GM18517 (cell line): ENCODE data around the gene LITAF.
"Not testable (repeated sequence)": the region's sequence is repeated elsewhere in the genome, so short reads cannot be mapped to it uniquely, and the experiment has no call there.

Source experiments
- ATAC-seq: cut with Tn5 transposase; IDR thresholded peaks from one replicate; pipeline ENCODE4 v1.9.1; 2021; ENCODE audit warnings: mild to moderate bottlenecking, moderate library complexity; ENCODE audit not compliant: unreplicated experiment

Gene LITAF

DNA sequence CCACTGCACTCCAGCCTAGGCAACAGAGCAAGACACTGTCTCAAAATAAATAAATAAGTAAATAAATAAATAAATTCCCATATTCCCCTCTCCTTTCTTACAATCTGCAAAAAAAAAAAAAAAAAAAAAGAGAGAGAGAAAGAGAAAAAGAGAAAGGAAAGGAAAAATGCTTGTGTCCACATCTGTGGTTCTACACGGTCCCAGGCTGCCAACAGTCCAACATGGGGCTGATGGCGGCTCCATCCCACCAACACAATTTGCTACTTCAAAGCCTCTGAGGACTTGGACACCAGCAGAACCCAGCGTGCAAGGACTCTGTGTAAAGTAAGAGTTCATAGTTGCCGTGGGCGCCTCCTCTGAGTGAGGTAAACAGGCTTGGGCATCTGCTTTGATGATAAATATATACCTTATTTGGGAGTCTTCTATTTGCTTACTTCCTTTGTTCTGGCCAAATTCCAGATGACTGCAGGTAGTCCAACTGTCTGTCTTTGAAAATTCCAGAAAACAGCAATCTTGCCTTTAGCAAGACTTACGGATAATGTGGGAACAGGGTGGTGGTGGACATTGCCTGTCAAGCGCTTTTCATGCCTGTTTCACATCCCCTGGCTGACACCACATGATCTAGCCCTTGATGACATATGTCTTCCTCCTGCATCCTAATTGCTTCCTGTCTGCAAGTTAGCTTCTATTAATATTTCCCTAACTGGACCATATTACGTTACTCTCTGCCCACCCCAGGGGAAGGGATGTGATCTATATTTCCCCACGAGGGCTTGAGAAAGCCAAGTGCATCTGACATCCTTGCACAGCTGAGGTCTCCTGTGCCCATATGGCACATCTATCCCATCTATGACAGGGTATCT lies 10.1 kb downstream of the LITAF start:
- ATAC-seq = peak; percentile 54

DNA sequence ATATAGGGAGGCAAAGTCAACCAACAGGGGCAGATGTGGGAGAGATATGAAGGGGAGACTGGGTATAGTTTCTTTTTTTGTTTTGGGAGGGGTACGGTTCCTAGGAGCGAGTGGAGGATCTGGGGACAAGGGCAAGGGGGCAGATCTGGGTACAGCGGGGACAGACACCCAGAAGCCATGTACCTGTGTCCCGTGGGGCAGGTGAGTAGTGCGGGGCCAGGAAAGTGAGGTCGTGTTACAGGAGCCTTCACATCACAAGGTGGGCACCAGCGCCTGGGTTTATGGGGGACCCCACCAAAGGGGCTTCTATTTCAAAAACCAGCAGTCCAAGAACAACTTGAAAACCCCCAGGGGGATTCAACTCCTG lies 11.5 kb downstream of the LITAF start:
- ATAC-seq = no peak

DNA sequence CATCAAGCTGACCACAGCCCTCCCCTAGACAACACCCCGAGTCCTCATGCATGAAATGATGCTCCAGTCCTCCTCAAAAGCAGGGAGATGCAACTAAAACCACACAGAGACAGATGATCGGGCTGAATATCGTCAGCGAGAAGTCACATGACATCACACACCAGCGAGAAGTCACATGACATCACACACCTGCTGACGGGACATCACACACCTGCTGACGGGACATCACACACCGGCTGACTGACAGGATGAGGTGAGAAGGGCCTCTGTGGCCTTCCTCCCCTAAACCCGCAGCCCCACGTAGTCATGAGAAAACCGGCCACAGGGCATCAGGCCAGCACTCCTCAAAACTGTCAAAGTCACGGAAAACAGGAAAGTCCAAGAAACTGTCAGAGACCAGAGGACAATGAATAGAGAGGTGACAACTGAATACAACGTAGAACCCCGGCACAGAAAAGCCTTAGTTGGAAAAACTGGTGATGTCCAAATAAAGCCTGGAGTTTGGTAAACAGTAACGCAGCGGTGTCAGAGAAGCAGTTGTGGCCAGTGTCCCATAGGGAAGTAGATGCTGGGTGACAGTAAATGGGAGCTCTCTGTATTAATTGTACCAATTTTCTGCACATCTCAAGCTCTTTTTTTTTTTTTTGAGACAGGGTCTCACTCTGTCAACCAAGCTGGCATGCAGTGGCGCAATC lies 14.3 kb downstream of the LITAF start:
- ATAC-seq = no peak

DNA sequence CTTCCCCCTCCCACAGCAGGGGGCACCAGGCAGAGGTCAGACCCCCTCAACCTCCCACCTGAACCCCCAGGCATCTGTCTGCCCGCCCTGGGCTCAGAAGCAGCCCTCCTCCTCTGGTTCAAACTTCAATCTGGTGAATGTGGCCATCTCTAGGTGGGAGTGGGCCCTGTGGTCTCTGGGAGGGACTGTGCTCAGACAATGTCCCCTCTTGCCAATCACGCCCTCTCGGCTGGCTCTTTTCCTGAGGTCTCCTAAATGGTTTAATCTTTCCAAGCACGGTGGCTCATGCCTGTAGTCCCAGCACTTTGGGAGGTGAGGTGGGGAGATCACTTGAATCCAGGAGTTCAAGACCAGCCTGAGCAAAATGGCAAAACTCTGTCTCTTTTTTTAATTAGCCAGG lies 15.2 kb downstream of the LITAF start:
- no peak for ATAC-seq

DNA sequence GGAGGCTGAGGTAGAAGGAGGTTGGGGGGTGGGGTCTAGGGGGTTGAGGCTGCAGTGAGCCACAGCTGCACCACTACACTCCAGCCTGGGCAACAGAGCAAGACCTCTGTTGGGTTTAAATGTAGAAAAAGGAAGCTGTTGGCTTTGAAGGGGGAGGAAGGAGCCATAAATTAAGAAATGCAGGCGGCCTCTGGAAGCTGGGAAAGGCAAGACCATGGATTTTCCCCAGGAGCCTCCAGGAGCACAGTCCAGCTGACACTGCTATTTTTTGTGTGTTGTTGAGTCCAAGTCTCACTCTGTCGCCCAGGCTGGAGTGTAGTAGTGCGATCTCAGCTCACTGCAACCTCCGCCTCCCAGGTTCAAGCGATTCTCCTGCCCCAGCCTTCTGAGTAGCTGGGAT lies 15.9 kb downstream of the LITAF start:
- no peak for ATAC-seq

DNA sequence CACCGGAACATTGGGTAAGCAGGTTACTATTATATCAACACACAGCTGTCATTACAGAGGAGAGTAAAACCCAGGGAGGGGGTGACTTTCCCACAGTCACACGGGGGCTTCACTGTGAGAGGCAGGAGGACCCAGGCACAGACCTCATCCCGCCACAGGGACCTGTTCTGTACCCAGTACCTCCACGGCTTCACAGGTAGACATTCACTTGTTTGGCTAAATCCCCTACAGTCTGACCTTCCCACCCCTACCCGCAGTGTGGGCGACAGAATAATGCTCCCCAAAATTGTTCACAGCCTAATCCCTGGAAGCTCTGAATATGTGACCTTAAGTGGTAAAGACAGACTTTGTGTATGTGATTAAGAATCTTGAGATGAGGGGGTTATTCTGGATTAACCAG lies 16.5 kb downstream of the LITAF start:
- no peak for ATAC-seq

DNA sequence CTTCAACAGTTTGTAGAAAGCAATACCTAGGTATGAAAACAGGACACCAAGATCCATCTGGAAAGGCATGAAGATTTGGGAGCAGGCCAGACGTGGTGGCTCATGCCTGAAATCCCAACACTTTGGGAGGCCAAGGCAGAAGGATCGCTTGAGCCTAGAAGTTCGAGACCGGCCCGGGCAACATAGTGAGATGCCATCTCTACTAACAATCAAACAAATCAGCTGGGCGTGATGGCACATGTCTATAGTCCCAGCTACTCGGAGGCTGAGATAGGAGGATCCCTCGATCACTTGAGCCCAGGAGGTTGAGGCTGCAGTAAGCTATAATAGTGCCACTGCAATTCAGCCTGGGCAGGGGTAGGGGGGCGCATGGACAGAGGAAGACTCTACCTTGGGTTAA lies 20.3 kb downstream of the LITAF start:
- ATAC-seq = no peak

DNA sequence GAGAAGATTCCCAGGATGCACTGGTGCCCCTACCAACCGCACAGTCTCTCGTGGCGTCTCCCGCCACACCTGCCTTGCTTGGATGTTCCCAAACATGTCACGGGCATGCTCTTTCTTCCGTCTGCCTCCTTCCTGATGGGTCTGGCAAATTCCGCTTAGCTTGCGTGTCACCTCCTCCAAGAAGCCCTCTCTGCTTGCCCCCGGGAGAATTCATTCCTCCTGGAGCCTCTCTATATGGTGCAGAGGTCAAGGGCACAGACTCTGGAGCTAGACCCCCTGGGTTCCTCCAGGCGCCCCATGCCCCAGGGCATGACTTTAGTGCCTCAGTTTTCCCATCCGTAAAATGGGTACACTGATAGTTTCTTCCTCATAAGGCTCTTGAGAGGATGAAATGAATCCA lies 21.1 kb downstream of the LITAF start:
- no peak for ATAC-seq

DNA sequence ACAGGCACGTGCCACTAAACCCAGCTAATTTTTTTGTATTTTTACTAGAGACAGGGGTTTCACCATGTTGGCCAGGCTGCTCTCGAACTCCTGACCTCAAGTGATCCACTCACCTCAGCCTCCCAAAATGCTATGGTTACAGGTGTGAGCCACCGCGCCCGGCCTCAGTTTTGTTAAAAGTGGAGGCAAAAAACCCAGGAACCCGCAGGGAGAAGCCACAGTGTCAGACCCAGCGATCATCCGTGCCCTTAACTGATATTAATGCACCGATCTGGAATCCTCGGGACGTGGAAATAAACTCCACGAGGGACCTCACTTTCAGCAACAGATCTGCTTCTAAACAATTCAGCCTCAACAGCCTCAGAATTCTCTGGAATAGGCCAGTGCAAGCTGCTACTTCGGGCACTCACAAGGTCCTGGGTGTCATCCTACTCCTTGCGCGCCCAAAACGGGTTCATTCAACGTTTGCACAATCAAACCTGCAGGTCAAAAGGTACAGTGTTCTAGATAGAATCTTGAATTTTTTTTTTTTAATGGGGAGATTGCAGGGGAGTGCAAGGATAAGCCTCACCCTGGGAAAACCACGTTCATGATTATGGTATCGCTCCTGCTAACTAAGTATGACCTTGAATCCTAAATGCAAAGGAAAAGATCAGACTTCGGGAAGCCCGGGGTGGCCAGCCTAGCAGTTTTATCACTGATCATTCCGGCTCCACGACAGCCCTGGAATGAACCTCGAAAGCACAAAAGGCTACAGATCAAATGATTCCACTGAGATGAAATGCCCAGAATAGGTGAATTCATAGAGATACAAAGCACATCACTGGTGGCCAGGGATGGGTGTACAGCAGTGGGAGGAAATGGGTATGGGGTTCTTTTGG lies 22.4 kb downstream of the LITAF start:
- no peak for ATAC-seq

DNA sequence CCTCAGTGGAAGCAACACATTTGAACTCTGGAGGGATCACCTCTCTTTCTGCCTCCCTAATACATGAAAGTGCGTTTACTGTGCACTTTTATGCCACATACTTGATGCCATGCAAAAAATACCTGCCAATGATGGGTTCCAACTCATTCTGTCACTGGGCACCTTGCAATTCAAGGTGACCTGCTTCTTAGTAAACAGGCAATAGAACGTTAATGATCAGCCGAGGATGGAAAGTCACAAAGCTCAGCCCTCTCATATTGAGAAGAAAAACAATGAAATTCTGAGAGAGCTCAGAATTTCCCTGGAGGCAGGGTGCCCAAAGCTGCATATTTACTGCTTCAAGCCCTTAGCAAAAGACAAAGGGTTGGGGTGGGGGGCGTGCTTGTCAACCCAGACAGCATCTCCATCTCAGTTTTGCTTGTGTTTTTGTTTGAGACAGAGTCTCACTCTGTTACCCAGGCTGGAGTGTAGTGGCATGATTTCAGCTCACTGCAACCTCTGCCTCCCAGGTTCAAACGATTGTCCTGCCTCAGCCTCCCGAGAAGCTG lies 23.2 kb downstream of the LITAF start:
- ATAC-seq = no peak

DNA sequence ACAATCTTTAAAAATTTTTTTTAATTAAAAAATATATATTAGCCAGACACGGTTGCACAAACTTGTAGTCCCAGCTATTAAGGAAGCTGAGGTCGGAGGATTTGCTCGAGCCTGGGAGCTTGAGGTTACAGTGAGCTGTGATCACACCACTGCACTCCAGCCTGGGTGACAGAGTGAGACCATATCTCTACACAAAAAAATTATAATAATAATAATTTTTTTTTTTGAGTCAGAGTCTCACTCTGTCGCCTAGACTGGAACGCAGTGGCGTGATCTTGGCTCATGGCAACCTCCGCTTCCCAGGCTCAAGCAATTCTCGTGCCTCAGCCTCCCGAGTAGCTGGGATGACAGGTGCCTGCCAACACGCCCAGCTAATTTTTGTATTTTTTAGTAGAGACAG lies 23.8 kb downstream of the LITAF start:
- no peak for ATAC-seq

DNA sequence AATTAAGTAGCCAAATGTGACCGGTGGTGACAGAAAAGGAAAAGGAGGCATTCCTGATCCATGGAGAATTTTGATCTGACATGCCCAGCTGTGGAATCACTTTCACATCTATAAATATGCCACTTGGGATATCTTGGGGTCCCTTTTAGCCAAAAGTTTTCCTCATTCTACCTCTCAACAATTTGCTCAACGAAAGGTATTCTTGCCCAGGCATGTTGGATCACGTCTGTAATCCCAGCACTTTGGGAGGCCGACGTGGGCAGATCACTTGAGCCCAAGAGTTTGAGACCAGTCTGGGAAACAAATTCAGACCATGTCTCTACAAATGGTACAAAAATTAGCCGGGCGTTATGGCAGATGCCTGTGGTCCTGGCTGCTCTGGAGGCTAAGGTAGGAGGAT lies 24.3 kb downstream of the LITAF start:
- ATAC-seq = no peak

DNA sequence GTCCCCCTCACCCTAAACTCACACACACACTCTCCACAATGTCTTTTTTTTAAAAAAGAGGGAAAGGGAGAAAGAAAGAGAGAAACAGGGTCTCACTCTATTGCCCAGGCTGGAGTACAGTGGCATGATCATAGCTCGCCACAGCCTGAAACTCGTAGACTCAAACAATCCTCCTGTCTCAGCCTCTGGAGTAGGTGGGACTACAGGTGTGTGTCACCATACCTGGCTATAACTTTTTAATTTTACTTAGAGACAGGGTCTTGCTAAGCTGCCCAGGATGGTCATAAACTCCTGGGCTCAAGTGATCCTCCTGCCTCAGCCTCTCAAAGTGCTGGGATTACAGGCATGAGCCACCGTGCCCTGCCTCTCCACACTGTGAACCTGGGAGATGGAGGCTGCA lies 24.9 kb downstream of the LITAF start:
- ATAC-seq = no peak

DNA sequence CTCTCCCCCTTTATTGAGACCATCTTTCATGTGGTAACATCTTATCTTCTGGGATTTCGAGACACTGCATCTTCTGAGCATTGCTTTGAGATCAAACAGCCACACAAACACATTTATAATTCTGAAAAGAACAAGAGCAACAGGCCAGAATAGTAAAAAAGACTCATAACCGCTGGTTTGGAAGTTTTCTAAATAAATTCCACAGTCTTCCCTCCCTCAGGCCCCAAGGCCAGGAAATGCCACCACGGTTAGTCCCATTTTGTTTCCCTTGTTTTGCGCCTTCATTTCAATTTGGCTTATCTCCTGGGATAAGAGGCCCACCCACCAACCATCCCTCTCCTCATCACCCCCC lies 25.3 kb downstream of the LITAF start:
- no peak for ATAC-seq

DNA sequence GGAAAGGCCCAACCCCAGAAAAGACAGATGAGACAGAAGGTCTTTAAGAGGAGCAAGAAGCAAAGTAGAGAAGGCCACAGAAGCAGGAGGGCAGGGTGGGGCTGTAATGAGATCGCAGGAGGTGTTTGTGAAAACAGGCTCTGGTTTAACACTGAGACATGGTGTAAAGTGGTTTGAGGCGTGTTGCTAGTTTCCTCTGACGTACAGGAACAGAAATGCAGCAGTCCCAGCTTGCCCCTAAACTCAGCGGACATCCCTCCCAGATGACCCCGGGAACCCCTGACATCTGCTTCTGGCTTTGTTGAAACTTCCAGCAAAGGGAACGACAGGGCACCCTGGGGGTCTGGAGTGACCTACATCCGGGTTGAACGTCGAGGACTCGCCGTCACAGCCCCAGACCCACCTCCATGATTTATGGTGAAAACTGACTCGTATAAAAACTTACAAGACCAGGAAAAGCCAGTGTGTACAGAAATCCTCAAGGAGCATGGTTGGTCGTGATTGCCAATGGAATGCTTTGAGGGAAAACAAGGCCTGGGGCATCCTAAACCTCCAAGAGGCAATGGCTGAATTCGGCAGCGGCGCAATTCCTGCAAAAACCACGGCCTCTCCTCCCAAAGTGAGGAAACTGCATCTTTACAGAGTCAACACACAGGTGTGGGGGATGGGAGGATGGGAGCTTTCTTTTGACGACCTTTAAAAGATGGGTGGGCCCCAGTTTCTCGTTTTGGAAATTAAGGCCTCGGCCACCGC lies 25.8 kb downstream of the LITAF start:
- no peak for ATAC-seq

DNA sequence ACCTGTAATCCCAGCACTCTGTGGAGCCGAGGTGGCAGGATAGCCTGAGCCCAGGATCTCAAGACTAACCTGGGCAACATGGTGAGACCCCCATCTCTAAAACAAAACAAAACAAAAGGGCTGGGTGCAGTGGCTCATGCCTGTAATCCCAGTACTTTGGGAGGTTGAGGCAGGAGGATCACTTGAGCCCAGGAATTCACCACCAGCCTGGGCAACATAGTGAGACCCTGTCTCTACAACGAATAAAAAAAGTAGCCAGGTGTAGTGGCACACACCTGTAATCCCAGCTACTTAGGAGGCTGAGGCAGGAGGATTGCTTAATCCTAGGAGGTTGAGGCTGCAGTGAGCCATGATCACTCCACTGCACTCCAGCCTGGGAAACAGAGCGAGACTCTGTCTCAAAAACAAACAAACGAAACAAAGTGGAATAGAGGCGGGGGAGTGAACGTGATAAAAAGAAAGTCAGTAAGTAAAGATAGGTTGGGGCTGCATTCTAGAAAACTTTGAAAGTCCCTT lies 28.4 kb downstream of the LITAF start:
- not testable (repeated sequence) for ATAC-seq

DNA sequence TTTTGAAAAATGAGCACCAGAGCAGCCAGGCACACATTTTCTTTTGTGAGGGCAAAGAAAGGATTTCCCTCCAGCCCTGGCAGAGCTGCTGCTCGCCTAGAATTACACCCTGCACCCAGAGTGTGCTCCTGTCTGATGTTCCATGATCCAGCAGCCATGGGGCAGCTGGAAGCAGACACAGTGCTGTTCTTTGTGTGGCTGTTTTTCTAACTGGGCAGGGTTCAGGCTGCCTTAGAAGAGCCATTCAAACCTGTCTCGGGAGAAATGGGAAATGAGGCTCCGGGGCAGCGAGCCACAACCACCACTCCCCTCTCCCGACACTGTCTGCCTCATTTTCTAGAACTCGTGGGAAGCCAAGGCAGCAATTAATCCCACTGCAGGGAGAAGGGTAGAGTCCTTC lies 28.9 kb downstream of the LITAF start:
- ATAC-seq = no peak

DNA sequence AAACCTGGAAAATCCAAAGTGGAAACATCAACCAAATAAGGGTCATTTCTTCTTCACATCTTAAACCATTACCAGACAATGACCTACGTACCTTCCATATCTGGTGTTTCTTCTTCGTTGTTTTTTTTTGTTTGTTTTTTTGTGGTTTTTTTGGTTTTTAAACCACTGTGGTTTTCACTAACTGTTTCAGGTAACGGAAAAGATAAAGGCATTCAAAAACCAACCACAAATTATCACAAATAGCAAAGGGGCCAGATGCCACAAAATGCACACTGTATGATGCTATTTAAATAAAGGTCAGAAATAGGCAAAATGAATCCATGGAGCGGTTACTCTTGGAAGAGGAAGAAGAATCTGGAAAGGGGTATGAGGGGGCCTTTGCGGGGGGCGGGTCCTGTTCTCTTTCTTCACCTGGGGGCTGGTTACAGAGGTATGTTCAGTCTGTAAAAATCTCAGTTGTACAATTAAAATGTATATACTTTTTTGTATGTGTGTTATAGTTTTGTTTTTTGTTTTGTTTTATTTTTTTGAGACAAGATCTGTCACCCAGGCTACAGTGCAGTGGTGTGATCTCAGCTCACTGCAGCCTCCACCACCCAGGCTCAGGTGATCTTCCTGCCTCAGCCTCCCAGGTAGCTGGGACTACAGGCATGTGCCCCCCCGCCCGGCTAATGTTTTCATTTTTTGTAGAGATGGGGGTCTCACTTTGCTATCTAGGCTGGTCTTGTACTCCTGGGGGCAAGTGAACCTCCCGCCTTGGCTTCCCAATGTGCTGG lies 29.6 kb downstream of the LITAF start:
- no peak for ATAC-seq

DNA sequence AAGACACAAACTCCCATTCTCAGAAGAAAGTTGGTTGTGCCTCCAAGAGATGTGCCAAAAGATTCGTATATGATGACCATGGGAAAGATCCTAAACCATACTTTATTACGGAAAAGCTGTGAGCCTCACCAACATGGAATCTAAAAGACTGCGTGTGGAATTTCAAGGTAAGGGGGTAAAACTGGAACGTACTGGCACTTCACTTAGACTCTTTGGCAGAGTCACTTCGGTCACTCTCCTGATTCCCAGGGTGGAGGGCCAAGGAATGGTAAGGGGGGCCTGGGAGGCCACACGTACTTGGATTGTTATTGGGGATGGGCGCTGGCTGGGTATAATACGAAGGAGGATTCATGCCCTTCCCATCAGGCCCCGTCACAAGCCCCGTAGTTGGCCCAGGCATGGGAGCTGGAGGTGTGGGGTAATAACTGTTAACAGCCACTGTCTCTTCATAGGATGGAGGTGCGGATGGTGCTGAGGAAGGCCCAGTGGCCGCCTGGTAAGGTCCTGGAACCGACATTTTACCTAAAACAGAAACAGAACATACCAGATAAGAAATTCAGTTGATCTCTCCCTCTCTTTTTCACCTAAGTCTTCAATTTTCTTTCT lies 30.4 kb downstream of the LITAF start:
- ATAC-seq = no peak
